GM23338 (cell line): ENCODE data around the gene GNB5. TPM values are rescaled to one million over a fixed set of nuclear protein-coding genes. Genes with fewer than 3 reads are reported as not detected.

Experiments used
- ATAC-seq: fragments of 200-7000 bp; cut with Tn5 transposase; 3 replicates; pipeline ENCODE4 v1.9.1; 2020
- DNase-seq: peaks from one replicate; pipeline ENCODE4 v3.0.0-alpha.2; 2015; ENCODE audit warnings: low spot score
- H2AFZ ChIP-seq: fragments of 200-600 bp; sonication (generic); 2 replicates; pipeline ENCODE4 v1.8.0; 2016; ENCODE audit warnings: antibody characterized with exemption, mild to moderate bottlenecking, moderate library complexity
- H3F3A ChIP-seq: fragments of 200-600 bp; sonication (generic); replicated peaks from 2 replicates; pipeline ENCODE4 v1.8.0; 2017; ENCODE audit warnings: antibody characterized with exemption, mixed run types, low read depth
- H3K27ac ChIP-seq: fragments of 200-600 bp; sonication (generic); 2 replicates; pipeline ENCODE4 v1.6.1; 2016; ENCODE audit warnings: low read depth
- H3K27me3 ChIP-seq: fragments of 200-600 bp; sonication (generic); 2 replicates; pipeline ENCODE4 v1.8.0; 2016; ENCODE audit warnings: mild to moderate bottlenecking, mixed run types, moderate library complexity; ENCODE audit not compliant: insufficient read depth
- H3K36me3 ChIP-seq: fragments of 200-600 bp; sonication (generic); 2 replicates; pipeline ENCODE4 v1.8.0; 2016; ENCODE audit warnings: mild to moderate bottlenecking; ENCODE audit not compliant: insufficient read depth
- H3K4me1 ChIP-seq: fragments of 200-600 bp; sonication (generic); 2 replicates; pipeline ENCODE4 v1.8.0; 2016; ENCODE audit warnings: mild to moderate bottlenecking, moderate library complexity; ENCODE audit not compliant: insufficient read depth
- H3K4me2 ChIP-seq: fragments of 200-600 bp; sonication (generic); 2 replicates; pipeline ENCODE4 v1.7.1; 2017; ENCODE audit warnings: mixed run types
- H3K4me3 ChIP-seq: fragments of 200-600 bp; sonication (generic); 2 replicates; pipeline ENCODE4 v1.6.1; 2016; ENCODE audit warnings: mixed run types
- H3K79me2 ChIP-seq: fragments of 200-600 bp; sonication (generic); replicated peaks from 2 replicates; pipeline ENCODE4 v1.8.0; 2017; ENCODE audit warnings: mild to moderate bottlenecking; ENCODE audit not compliant: insufficient read depth
- H3K9me2 ChIP-seq: fragments of 200-600 bp; sonication (generic); 2 replicates; pipeline ENCODE4 v1.8.0; 2017; ENCODE audit not compliant: insufficient read depth
- H4K20me1 ChIP-seq: fragments of 200-600 bp; sonication (generic); replicated peaks from 2 replicates; pipeline ENCODE4 v1.8.0; 2017; ENCODE audit warnings: mild to moderate bottlenecking; ENCODE audit not compliant: insufficient read depth
- H3K27ac Mint-ChIP-seq: 2 replicates; pipeline ENCODE4 v1.8.0; 2020; ENCODE audit warnings: inconsistent platforms, mild to moderate bottlenecking, moderate library complexity, mixed read lengths
- H3K27me3 Mint-ChIP-seq: 3 replicates; pipeline ENCODE4 v1.8.0; 2022; ENCODE audit warnings: low read depth, mild to moderate bottlenecking, moderate library complexity, mixed read lengths, inconsistent platforms; ENCODE audit not compliant: insufficient read depth, poor library complexity
- H3K36me3 Mint-ChIP-seq: 3 replicates; pipeline ENCODE4 v1.8.0; 2021; ENCODE audit warnings: low read depth, mild to moderate bottlenecking, inconsistent platforms, moderate library complexity, mixed read lengths
- H3K4me1 Mint-ChIP-seq: 3 replicates; pipeline ENCODE4 v1.8.0; 2020; ENCODE audit warnings: mild to moderate bottlenecking, inconsistent platforms, mixed read lengths
- H3K4me3 Mint-ChIP-seq: 3 replicates; pipeline ENCODE4 v1.8.0; 2021; ENCODE audit warnings: moderate library complexity, mild to moderate bottlenecking, inconsistent platforms, mixed read lengths
- H3K9me3 Mint-ChIP-seq: 3 replicates; pipeline ENCODE4 v1.8.0; 2020; ENCODE audit warnings: moderate library complexity, mild to moderate bottlenecking, inconsistent platforms, mixed read lengths
- CREB1 ChIP-seq: fragments of 250-450 bp; sonication (Bioruptor Pico); IDR thresholded peaks from 2 replicates; pipeline ENCODE4 v1.5.0; 2020; ENCODE audit warnings: low read depth, mild to moderate bottlenecking, moderate library complexity
- EZH2 ChIP-seq: fragments of 200-600 bp; sonication (generic); IDR thresholded peaks from one replicate; pipeline ENCODE4 v1.8.0; 2017; ENCODE audit warnings: antibody characterized with exemption, mild to moderate bottlenecking, low read depth; ENCODE audit not compliant: unreplicated experiment
- EZH2phosphoT487 ChIP-seq: fragments of 200-600 bp; sonication (generic); IDR thresholded peaks from one replicate; pipeline ENCODE4 v1.8.1; 2018; ENCODE audit warnings: antibody characterized with exemption; ENCODE audit not compliant: unreplicated experiment
- JUNB ChIP-seq: IDR thresholded peaks from one replicate; pipeline ENCODE4 v1.6.1; 2016; ENCODE audit warnings: antibody characterized with exemption; ENCODE audit not compliant: unreplicated experiment
- NANOG ChIP-seq: IDR thresholded peaks from 2 replicates; pipeline ENCODE4 v1.6.1; 2016; ENCODE audit warnings: antibody characterized with exemption, borderline replicate concordance
- POLR2AphosphoS5 ChIP-seq: IDR thresholded peaks from 2 replicates; pipeline ENCODE4 v1.6.1; 2016; ENCODE audit warnings: antibody characterized with exemption, low read depth
- STAT1 ChIP-seq: IDR thresholded peaks from one replicate; pipeline ENCODE4 v1.6.1; 2016; ENCODE audit warnings: antibody characterized with exemption; ENCODE audit not compliant: unreplicated experiment
- ZNF114 ChIP-seq: fragments of 250-450 bp; sonication (Bioruptor Pico); IDR thresholded peaks from 2 replicates; pipeline ENCODE4 v1.5.0; 2020; ENCODE audit warnings: mild to moderate bottlenecking, moderate library complexity
- ZNF331 ChIP-seq: fragments of 250-450 bp; sonication (Bioruptor Pico); IDR thresholded peaks from 2 replicates; pipeline ENCODE4 v1.5.0; 2020; ENCODE audit warnings: low read depth, mild to moderate bottlenecking, moderate library complexity
- ZNF462 ChIP-seq: fragments of 250-450 bp; sonication (Bioruptor Pico); IDR thresholded peaks from 2 replicates; pipeline ENCODE4 v1.5.0; 2020; ENCODE audit warnings: mild to moderate bottlenecking, moderate library complexity
- polyA plus RNA-seq: library from polyadenylated mRNA; unstranded; fragments of >200 nt; fragmentation: Nextera tagmentation; extraction: Ambion mirVana; gene quantifications from 2 replicates; pipeline ENCODE4 v1.2.1, GENCODE V29; 2016
- total RNA-seq: library from RNA; depleted of rRNA; stranded (reverse); fragments of >200 nt; shearing (Covaris generic); gene quantifications from 2 replicates; pipeline ENCODE4 v1.2.3, GENCODE V29; 2014
- TF ChIP-seq, protein P1 (sequence below), 2 experiments: fragments of 200-600 bp in 1 of 2; sonication (generic) in 1 of 2; conservative IDR thresholded peaks; 2 replicates each; pipeline versions ENCODE4 v1.5.1 to v1.6.1; 2016 to 2017; ENCODE audit warnings: antibody characterized with exemption in 2 of 2, low read depth in 2 of 2, mild to moderate bottlenecking in 2 of 2, moderate library complexity in 1 of 2
- TF ChIP-seq, protein P2 (sequence below): IDR thresholded peaks from 2 replicates; pipeline ENCODE4 v1.6.1; 2016; ENCODE audit warnings: antibody characterized with exemption
- TF ChIP-seq, protein P3 (sequence below): IDR thresholded peaks from one replicate; pipeline ENCODE4 v1.6.1; 2018; ENCODE audit warnings: antibody characterized with exemption; ENCODE audit not compliant: unreplicated experiment

The GNB5 gene
- total and polyA plus RNA-seq, 2 experiments from 2014 or later, result 23.0 to 40.8 TPM

DNA sequence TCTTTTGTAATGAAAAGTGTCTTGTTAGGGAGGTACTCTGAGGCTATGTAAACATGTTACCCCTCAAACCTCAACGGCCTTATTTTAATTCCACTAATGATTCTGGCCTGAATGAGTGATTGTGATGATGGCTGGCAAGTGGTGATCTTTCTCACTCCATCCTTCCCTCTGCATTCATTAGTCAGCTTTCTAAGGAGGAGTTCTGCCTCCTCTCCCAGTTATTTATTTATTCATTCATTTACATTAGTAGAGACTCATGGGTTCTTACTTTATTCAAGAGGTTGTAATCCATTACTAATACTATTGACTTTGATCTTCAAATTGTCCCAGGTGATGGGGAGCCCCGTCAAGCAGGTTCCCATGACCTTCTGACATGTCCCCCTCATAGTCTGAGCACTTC is 35.3 kb downstream of the GNB5 start:
- H3K9me3 Mint-ChIP-seq, result no peaks in the 10 kb centered on the region

More for the DNA sequence above, 35.3 kb downstream of the GNB5 start:
- DNase-seq, result no peak
- ATAC-seq, result no peak
- Mint-ChIP-seq H3K27me3 (peaks cover 3% of the 10 kb centered on the region), H3K36me3 (peaks cover 9% of the 10 kb centered on the region), H3K4me1 (no peaks in the 10 kb centered on the region), H3K27ac (no peak overlapping the region), H3K4me3 (no peak overlapping the region)
- Histone ChIP-seq H3K27ac (no peak overlapping the region), H2AFZ (no peak overlapping the region), H3K79me2 (no peaks in the 10 kb centered on the region), H3F3A (no peaks in the 10 kb centered on the region), H4K20me1 (peaks cover 2% of the 10 kb centered on the region; the same call in 1 of the 2 replicates), H3K9me2 (no peaks in the 10 kb centered on the region), H3K4me2 (no peak overlapping the region), H3K27me3 (no peaks in the 10 kb centered on the region), H3K4me1 (no peaks in the 10 kb centered on the region), H3K4me3 (no peak overlapping the region), H3K36me3 (no peaks in the 10 kb centered on the region)
- TF ChIP-seq JUNB, result no peak
- TF ChIP-seq, protein P1, sequence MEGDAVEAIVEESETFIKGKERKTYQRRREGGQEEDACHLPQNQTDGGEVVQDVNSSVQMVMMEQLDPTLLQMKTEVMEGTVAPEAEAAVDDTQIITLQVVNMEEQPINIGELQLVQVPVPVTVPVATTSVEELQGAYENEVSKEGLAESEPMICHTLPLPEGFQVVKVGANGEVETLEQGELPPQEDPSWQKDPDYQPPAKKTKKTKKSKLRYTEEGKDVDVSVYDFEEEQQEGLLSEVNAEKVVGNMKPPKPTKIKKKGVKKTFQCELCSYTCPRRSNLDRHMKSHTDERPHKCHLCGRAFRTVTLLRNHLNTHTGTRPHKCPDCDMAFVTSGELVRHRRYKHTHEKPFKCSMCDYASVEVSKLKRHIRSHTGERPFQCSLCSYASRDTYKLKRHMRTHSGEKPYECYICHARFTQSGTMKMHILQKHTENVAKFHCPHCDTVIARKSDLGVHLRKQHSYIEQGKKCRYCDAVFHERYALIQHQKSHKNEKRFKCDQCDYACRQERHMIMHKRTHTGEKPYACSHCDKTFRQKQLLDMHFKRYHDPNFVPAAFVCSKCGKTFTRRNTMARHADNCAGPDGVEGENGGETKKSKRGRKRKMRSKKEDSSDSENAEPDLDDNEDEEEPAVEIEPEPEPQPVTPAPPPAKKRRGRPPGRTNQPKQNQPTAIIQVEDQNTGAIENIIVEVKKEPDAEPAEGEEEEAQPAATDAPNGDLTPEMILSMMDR (conservative IDR thresholded peaks at IDR 0.05; ENCODE audit: low read depth in 2 of 2), result no peak
- no peak for TF ChIP-seq ZNF331 (CRISPR knock-in tag)
- no peak for TF ChIP-seq POLR2AphosphoS5
- no peak for TF ChIP-seq EZH2
- TF ChIP-seq, protein P2, sequence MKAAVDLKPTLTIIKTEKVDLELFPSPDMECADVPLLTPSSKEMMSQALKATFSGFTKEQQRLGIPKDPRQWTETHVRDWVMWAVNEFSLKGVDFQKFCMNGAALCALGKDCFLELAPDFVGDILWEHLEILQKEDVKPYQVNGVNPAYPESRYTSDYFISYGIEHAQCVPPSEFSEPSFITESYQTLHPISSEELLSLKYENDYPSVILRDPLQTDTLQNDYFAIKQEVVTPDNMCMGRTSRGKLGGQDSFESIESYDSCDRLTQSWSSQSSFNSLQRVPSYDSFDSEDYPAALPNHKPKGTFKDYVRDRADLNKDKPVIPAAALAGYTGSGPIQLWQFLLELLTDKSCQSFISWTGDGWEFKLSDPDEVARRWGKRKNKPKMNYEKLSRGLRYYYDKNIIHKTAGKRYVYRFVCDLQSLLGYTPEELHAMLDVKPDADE, result no peak
- TF ChIP-seq ZNF462 (CRISPR knock-in tag), result no peak
- TF ChIP-seq ZNF114 (CRISPR knock-in tag), result no peak
- no peak for TF ChIP-seq NANOG
- TF ChIP-seq EZH2phosphoT487, result no peak
- no peak for TF ChIP-seq CREB1 (CRISPR knock-in tag)
- TF ChIP-seq, protein P3, sequence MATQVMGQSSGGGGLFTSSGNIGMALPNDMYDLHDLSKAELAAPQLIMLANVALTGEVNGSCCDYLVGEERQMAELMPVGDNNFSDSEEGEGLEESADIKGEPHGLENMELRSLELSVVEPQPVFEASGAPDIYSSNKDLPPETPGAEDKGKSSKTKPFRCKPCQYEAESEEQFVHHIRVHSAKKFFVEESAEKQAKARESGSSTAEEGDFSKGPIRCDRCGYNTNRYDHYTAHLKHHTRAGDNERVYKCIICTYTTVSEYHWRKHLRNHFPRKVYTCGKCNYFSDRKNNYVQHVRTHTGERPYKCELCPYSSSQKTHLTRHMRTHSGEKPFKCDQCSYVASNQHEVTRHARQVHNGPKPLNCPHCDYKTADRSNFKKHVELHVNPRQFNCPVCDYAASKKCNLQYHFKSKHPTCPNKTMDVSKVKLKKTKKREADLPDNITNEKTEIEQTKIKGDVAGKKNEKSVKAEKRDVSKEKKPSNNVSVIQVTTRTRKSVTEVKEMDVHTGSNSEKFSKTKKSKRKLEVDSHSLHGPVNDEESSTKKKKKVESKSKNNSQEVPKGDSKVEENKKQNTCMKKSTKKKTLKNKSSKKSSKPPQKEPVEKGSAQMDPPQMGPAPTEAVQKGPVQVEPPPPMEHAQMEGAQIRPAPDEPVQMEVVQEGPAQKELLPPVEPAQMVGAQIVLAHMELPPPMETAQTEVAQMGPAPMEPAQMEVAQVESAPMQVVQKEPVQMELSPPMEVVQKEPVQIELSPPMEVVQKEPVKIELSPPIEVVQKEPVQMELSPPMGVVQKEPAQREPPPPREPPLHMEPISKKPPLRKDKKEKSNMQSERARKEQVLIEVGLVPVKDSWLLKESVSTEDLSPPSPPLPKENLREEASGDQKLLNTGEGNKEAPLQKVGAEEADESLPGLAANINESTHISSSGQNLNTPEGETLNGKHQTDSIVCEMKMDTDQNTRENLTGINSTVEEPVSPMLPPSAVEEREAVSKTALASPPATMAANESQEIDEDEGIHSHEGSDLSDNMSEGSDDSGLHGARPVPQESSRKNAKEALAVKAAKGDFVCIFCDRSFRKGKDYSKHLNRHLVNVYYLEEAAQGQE, result no peak
- TF ChIP-seq STAT1, result no peak
